ENCODE results near the gene PPP6R3. TPM values are rescaled to one million over a fixed set of nuclear protein-coding genes. Genes with fewer than 3 reads are reported as not detected.

Gene PPP6R3
- total and polyA plus RNA-seq, 2 of the 8 experiments (the other 6 are each of a cell fraction or from before 2014, with no cell fraction given) = 44.6 to 150 TPM

DNA sequence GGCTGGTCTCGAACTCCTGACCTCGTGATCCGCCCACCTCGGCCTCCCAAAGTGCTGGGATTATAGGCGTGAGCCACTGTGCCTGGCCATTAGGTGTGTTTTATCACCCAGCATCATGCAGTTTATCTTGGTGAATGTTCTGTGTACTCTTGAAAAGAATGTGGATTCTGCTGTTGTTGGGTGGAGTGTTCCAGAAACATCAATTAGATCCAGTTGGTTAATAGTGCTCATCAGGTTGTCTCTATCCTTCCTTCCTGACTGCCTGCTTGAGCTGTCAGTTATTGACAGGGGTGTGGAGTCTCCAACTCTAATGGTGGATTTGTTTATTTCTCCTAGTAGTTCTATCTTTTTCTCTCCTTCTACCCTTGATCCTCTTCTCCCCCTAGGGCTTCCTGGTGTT is 30.2 kb upstream of the PPP6R3 start (continued):
- TF ChIP-seq, protein P1, sequence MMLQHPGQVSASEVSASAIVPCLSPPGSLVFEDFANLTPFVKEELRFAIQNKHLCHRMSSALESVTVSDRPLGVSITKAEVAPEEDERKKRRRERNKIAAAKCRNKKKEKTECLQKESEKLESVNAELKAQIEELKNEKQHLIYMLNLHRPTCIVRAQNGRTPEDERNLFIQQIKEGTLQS (IDR thresholded peaks at IDR 0.05; ENCODE audit: insufficient read depth, low read depth, low read length) = no peak
- no peak for TF ChIP-seq RBBP5 (IDR thresholded peaks at IDR 0.05; ENCODE audit: borderline replicate concordance, low read depth, low read length)
- no peak for TF ChIP-seq ZNF274 (IDR thresholded peaks at IDR 0.05; ENCODE audit: borderline replicate concordance, extremely low read depth, low read length)
- TF ChIP-seq GABPA (IDR thresholded peaks at IDR 0.05; ENCODE audit: borderline replicate concordance, insufficient read depth, low read length) = no peak
- no peak for TF ChIP-seq PHF8 (conservative IDR thresholded peaks at IDR 0.05; ENCODE audit: low read depth, low read length)
- no peak for TF ChIP-seq BACH1 (IDR thresholded peaks at IDR 0.05; ENCODE audit: low read length)
- TF ChIP-seq TAF7 (optimal IDR thresholded peaks at IDR 0.05; ENCODE audit: borderline replicate concordance, low read depth, low read length) = no peak
